ENCODE results near the gene MAP2K6.

Gene MAP2K6

DNA sequence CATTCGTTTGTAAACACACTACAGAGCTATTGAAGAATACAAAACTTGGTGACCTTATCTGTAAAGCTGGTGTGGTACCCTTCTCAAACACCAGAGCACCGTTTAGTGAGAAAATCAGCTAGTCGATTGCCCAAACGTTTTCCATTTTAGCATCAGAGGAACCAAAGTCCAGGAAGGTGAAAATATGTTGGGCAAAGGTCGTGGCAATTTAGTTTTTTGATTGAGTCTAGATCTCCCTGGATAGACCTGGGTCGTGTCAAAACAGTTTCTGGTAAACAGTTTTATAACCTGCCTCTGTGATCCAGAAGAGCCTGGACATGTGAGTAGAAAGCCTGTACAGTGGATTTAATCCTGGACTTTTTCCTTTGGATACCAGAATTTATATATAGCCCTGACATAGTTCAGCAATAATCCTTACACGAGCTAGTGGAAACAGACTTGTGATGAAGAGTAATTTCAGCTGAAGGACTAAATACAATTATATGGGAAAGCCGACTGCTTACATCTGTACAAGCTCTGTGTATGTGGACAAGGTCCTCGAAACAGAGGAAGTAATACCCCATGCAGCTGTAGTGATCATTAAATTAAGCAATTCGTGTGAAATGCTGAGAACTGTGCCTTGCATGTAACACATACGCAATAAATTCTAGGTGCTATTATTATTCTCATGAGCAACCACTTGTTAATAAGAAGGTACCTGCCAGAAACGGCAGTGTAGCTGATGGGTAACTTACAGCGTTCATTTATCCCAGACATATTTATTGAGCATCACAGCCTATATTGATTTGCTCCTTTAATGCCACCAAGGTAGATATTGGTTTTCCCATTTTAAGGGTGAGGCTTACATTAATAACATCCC is 72.5 kb downstream of the MAP2K6 start:
- DNase-seq, result no peak

DNA sequence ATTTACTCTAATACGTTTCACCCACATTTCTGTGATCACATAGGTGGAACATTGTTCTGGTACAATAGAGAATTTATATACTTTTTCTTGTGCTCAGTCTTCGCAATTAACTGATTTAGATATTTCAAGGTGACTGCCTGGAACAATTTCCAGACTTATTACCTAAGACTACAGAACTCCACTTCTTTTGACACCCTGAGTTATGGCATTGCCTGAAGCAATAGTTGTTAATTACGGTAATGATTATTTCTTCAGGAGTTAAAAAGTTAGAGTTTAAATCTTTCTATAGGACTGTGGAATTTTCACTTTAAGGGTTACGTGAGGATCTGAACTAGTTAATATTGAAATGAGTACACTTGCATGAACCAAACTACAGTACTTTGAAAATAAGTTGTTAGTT is 74.8 kb downstream of the MAP2K6 start:
- no peak for DNase-seq

DNA sequence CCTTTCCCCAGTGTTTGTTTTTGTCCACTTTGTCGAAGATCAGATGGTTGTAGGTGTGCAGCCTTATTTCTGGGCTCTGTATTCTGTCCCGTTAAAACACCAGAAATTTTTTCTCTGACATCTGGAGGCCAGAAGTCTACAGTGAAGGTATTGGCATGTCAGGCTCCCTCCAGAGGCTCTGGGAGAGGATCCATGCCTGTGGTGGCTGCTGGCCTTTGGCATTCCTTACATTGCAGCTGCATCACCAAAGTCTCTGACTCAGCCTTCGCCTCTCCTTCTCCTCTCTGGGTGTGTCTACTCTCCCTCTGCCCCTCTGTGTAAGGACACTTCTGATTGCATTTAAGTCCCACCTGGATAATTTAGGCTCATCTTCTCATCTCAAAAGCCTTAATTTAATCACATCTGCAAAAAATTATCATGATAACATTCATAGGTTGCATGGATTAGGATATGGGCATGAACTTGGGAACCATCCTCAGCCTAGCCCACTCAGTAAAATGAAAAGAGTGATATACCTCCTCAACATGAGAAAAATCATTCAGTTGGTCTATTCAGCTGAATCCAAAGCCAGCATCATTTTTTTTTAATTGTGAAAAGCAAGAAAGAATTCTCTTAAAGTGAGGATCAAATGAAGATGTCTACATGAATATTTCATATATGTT is 78.0 kb downstream of the MAP2K6 start:
- no peak for DNase-seq

DNA sequence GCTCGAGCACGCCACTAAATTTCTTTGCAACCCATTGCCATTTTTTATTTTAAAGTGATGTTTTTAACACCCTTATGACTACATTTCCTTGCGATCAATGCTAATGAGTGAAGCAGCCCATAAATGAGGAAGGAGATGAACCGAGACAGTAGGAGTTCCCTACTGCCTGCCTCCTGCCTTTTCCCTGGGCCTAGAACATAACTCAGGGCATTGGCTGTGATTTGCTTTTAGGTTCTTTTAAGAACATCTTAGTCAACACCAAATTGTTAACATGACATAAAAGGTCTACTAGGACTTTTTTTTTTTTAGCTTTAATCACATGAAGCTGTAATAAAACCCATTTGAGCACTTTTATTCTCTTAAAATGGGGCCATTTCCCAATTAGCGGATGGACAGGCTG is 81.3 kb downstream of the MAP2K6 start:
- DNase-seq, result no peak

DNA sequence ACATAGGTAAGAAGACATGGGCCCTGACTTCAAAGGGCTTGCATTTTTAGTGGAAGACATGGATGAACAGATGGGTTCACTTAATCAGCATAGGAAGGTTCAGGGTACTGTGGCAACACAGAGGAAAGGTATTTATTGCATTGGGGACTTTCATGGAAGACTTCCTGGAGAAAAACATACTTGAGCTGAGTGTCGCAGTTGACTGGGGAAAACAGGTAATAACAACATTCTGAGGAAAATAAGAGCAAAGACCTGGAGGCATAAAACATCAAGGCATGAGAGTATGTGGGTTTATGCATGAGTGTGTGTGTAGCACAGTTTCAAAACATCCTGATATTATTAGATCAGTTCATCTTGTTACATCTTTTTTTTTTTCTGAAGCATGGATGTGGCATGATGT is 82.7 kb downstream of the MAP2K6 start:
- no peak for DNase-seq

DNA sequence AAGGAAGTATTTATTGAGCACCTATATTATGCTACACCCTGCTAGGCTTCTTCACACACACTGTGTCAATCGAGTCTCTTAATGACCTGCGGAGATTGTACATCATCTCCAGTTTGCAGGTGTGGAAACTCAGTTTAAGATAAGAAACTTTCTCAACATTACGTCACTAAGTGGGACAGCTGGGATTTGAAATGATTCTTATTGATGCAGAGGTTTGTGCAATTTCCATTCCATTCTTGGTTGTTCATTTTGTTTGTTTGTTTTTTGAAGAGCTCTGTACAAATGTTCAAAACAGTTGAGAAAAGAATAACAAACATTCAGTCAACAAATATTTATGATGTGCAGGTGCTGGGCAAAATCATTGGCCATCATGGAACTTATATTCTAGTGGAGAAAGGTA is 84.8 kb downstream of the MAP2K6 start:
- DNase-seq, result no peak

DNA sequence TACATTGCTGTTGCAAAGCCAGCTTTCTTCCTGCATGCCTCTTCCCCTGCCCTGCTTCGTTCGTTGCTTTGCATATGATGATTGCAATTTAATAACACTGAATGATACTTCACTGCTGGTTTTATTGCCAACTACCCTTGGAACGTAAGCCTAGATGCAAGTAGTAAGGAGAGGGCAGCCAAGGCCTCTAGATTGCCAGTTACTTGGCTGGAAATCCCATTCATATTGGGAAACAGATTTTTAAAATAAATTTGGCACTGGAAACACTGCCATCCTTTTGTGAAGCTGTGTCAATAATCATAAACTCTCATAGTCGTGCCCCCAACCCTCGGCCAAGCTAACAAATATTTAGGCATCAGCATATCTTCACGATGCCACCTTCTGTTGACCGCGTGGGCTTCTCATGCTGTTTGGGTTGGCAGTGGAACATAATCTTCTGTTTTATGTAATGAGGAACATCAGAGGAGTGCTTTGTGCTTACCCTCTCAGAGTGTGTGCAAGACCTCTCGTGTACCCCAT is 86.5 kb downstream of the MAP2K6 start:
- peak in 2 of 56 donors; percentile 2 to 6 for DNase-seq

DNA sequence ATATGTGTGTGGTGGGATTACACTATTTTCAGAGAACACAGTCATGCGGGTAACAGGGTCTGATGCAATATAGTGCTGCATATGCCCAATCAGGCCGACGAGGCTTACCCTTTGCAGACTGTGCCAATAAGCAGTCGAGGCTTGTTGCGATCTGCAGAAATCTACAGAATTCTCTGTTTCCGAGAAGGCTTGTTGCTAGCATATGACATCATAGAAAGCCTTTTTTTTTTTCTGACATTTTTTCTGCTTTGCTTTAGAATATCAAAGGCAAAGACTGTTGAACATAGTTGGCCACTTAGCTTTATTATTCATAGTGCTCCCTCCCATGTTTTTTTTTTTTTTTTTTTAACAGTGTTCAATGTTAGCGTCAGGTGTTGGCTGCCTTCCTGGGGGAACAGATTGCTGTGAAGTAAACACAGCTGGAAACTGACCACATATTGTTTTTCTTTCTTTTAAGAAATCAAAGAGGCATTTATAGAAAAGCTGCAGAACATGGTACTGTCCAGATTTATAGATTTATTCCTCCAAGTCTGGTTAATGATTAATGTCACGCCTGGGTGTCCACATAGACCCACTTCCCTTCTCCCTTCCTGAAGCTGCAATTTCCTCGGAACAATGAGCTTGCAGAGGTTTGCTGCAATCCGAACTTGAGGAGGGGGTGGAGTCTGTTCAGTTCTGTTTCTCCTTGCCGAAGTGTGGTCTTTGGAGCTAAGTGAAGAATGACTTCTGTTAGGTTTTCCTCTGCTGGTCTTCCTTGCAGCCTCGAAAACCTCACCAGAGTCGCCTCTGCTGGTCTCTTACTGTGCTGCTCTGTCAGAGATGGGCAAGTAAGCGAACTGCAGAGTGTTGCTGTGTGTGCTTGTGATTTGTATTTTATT is 87.3 kb downstream of the MAP2K6 start:
- peak in 18 of 56 donors; percentile 3 to 37 (median 9) for DNase-seq

DNA sequence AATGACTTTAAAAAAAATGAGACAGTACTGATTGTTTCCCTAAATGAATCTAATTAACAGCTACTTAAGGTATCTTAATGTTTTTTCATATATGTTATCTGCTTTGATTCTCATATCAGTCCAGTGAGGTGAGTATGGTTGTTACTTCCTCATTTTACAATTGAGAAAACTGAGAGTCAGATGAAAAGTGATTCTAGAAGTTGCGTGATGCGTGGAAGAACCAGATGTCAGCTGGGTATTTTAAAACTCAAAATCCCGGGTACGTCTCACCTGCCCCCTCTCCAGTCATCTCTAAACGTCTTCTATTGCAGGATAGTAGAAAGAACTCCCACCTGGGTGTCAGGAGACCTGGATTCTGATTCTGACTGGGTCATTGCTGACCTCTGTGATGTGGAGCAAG is 89.2 kb downstream of the MAP2K6 start:
- no peak for DNase-seq

DNA sequence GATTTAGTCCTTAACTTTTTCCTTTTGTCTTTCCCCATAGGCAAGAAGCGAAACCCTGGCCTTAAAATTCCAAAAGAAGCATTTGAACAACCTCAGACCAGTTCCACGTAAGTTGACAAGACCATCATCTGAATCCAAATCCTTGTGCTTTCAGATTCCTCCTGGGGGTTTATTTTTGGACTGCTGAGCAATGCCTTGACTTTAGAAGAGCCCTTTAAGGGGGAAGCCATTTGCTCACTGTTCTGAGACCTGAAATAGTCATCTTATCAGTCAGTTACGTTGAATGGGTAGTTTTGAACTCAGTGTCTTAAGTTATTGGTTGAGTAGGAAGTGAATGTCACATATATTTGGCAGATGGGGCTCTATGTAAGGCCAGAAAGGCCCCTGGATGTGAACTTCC is 91.2 kb downstream of the MAP2K6 start:
- DNase-seq, result no peak

DNA sequence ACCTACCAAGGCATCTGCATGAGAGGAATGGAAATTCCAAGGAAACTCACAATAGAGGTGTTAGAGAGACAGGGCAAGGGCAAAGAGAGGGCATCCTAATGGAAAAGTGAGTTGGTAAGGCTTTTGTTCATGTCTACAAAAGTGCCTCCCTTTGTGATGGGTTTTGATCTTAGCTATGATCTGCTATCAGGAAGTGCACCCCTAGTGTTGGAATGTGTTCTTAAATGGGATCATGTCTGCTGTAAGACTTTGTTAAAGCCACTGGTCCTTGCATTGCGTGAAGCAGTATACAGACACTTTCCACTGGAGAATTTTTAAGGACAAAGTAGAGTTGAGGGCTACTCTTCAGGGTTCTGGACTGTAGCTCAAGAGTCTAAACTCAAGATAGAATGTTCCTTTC is 92.0 kb downstream of the MAP2K6 start:
- DNase-seq, result no peak

DNA sequence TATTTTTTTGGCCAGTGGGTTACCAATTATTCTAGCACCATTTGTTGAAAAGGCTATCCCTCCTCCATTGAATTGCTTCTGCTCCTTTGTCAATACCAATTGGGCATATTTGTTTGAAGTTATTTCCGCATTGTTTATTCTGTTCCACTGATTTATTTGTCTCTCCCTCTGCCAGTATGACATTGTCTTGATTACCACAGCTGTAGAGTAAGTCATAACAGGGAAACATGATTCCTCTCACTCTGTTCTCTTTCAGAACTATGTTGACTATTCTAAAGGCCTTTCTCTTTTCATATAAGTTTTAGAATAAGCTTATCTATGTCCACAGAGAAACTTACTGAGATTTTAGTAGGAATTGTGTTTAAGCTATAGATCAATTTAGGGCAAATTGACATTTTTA is 94.3 kb downstream of the MAP2K6 start:
- DNase-seq, result no peak

DNA sequence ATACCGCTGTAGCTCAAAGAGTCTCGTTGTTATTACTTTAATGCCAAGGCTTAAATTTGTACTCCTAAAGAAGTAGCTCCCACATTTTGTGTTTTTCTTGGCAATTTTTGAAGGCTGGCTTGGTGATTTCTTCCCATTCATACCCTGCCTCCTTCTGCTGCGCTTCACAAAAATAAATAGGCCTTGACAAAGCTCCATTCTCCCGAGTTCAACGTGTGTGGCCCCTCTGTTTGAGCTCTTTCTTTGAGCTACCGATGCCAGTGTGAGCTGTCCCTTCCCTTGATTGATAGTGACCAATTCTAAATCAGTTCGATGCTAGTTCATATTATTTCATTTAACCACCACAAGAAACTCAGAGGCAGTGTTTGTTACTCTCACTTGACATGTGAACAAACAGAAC is 96.8 kb downstream of the MAP2K6 start:
- no peak for DNase-seq

DNA sequence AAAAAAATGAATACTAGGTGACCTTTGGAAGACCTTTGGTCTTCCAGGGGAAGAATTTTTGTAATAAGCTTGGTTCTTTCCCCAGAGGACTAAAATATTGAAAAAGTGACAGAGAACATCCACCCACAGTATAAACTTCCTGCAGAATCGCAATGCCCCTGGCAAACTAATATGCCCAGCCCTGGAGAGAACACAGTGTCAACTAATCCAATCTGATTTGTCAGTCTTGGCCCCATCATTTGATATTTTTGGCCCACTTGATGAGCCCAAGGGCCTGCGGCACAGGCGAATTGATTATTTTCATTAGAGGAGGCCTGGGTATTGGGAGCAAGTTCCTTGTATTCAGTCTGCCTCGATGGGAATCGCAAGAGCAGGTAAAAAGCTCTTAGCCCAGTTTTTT is 98.4 kb downstream of the MAP2K6 start:
- DNase-seq, result no peak

DNA sequence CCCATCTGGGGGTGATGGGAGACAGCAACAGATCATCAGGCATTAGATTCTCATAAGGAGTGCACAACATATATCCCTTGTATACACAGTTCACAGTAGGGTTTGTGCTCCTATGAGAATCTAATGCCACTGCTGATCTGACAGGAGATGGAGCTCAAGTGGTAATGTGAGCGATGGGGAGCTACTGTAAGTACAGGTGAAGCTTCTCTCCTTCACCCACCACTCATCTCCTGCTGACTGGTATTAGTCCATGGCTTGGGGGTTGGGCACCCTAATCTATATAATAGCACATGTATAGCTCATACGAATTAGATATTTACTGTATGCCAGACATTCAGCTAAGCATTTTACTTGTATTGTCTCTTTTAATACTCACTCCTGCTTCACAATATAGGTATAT is 101.7 kb downstream of the MAP2K6 start:
- DNase-seq, result no peak

DNA sequence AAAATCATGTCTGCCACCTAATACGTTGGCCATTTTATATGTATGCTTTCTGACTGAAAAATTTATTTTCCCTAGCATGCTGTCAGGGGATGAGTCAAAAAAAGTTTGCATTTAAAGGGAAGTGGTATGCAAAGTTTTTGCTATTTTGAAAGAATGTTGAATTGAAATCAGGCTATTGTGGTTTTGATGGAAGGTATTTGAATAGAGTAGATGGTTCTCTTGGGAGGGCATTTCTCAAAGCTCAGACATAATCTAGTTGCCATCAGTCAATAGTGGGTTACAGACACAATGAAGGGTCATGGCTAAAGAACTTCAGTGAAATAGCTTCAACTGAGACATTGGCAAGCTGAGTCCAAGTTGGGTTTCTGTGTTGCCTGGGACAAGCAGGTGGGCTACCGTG is 102.4 kb downstream of the MAP2K6 start:
- DNase-seq, result no peak

DNA sequence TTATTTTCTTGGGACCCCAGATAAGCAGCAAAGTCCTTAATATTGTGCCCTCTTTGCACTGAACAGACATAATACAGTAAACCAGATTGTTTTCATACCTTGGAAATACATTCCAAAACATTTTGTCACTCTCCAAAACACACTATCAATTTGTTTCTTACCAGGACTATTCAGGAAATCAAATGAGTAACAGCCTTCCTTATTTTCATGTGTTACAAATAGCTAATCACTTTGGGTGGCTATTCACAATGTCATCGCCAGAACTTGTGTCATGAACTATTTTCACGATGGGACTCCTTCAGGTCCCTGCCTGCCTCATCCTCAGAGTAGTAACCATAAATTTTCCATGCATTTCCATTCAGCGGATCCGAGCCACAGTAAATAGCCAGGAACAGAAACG is 104.5 kb downstream of the MAP2K6 start:
- DNase-seq, result no peak

DNA sequence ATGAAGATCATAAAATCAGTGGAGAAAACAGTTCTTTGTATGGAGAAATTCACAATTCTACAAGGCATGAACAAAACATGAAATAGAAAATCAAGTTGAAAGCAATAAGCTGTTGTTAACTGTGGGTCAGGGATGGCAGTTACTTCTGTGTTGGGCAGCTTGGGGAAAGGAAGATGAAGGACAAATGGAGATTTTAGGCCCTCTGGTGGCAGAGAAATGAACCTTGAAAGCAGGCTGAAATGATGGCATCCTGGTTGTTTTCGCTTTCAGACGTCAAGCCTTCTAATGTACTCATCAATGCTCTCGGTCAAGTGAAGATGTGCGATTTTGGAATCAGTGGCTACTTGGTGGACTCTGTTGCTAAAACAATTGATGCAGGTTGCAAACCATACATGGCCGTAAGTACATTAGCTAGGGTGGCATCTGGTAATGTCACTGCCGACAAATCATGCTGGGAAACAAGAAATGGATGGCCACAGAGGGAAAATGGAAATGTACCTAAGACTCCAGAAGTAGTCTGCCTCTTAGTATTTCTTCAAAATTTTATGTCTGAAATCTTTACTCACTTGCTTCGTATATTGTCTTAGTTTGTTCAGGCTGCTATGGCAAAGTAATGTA is 108.9 kb downstream of the MAP2K6 start:
- peak in 17 of 56 donors; percentile 3 to 52 (median 17) for DNase-seq

DNA sequence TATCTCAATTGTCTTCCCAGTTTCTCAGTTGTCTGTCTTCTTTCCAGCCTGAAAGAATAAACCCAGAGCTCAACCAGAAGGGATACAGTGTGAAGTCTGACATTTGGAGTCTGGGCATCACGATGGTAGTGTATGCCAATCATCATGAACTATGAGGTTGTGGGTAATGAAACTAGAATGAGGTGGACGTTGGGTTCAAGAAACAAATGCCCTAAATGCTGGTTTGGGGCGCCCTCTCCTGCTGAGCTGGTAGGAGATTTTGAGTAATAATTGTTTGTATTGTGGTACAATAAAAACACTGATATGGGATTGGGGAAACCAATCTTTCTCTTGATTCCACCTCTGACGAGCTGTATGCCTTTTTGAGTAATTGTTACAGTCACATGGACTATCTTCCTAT is 110.4 kb downstream of the MAP2K6 start:
- DNase-seq, result no peak

DNA sequence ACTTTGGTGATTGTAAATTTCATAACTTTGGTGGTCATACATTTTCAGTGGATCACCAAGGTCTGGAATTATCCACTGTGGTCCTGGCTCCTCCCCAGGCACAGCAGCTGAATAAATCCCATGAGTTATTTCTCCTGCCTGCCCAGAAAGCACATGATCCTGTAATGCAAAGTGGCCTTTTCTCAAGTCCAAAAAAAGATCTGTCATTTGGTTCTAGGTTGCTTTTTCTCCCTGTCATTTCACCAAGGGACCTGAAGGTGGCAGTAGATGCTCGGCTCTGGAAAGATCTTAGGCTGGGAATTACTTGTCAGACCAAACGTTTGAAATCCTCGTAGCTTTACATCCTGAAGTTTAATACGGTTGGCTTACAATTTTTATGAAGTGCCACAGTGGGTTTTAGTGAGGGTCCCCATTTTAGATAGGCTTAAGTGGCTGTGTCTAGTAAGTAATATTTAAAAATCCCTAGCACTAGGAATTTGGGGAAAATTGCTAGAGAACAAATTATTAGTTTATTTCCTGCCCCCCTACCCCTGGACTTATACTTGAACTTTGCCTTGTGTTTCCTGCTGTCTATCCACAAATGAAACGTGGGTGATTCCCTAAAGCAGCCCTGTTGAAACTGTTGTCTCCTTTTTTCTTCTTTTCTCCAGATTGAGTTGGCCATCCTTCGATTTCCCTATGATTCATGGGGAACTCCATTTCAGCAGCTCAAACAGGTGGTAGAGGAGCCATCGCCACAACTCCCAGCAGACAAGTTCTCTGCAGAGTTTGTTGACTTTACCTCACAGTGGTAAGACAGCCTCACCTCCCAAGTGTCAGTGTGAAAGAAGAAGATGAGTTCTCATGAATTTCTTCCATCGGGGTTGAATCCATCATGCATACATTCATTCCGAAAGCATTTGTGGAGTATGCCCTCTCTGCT is 111.7 kb downstream of the MAP2K6 start:
- peak in 29 of 56 donors; percentile 4 to 61 (median 18) for DNase-seq
